HepG2 (cell line): ENCODE results near the gene SYCE3. TPM values are rescaled to one million over a fixed set of nuclear protein-coding genes. Genes with fewer than 3 reads are reported as not detected.

Source experiments
- ARID4A ChIP-seq: sonication (generic); formaldehyde crosslinking; IDR thresholded peaks from 2 replicates; pipeline ENCODE4 v1.5.0; 2020; ENCODE audit warnings: mild to moderate bottlenecking, missing genetic modification reagents, borderline replicate concordance
- ARNT2 ChIP-seq: sonication (generic); formaldehyde crosslinking; IDR thresholded peaks from 2 replicates; pipeline ENCODE4 v1.8.0; 2022; ENCODE audit warnings: mild to moderate bottlenecking, low read depth, missing genetic modification reagents, moderate library complexity
- ELK4 ChIP-seq: sonication (generic); formaldehyde crosslinking; IDR thresholded peaks from 2 replicates; pipeline ENCODE4 v1.9.0; 2021; ENCODE audit warnings: missing genetic modification reagents, borderline replicate concordance
- EZH2 ChIP-seq: conservative IDR thresholded peaks from 2 replicates; pipeline ENCODE4 v1.6.1; 2012; ENCODE audit warnings: mild to moderate bottlenecking, low read depth, low read length, moderate library complexity
- KDM4B ChIP-seq: sonication (generic); formaldehyde crosslinking; IDR thresholded peaks from 2 replicates; pipeline ENCODE4 v1.4.0; 2020; ENCODE audit warnings: missing genetic modification reagents
- MIER3 ChIP-seq: IDR thresholded peaks from 2 replicates; pipeline ENCODE4 v1.6.1; 2016; ENCODE audit warnings: missing compliant biosample characterization, borderline replicate concordance
- MXD3 ChIP-seq: IDR thresholded peaks from 2 replicates; pipeline ENCODE4 v1.6.1; 2016; ENCODE audit warnings: mild to moderate bottlenecking, missing biosample characterization, missing genetic modification reagents
- NAIF1 ChIP-seq: sonication (generic); formaldehyde crosslinking; IDR thresholded peaks from 2 replicates; pipeline ENCODE4 v1.5.0; 2020; ENCODE audit warnings: mild to moderate bottlenecking, missing genetic modification reagents, borderline replicate concordance
- SPEN ChIP-seq: sonication (generic); formaldehyde crosslinking; IDR thresholded peaks from 2 replicates; pipeline ENCODE4 v1.5.1; 2020; ENCODE audit warnings: low read depth, mild to moderate bottlenecking, missing genetic modification reagents
- TEF ChIP-seq: sonication (generic); formaldehyde crosslinking; IDR thresholded peaks from 2 replicates; pipeline ENCODE4 v1.5.0; 2020; ENCODE audit warnings: missing genetic modification reagents
- ZNF142 ChIP-seq: sonication (generic); formaldehyde crosslinking; IDR thresholded peaks from 2 replicates; pipeline ENCODE4 v1.4.0; 2020; ENCODE audit warnings: missing genetic modification reagents
- ZNF253 ChIP-seq: sonication (generic); formaldehyde crosslinking; IDR thresholded peaks from 2 replicates; pipeline ENCODE4 v1.8.0; 2022; ENCODE audit warnings: mild to moderate bottlenecking, missing genetic modification reagents, borderline replicate concordance
- ZNF256 ChIP-seq: sonication (generic); formaldehyde crosslinking; conservative IDR thresholded peaks from 2 replicates; pipeline ENCODE4 v1.4.0; 2020; ENCODE audit warnings: missing genetic modification reagents
- ZNF431 ChIP-seq: sonication (generic); formaldehyde crosslinking; IDR thresholded peaks from 2 replicates; pipeline ENCODE4 v1.9.0; 2022; ENCODE audit warnings: missing genetic modification reagents, low read depth, mild to moderate bottlenecking, borderline replicate concordance
- polyA plus RNA-seq, 8 experiments: library from polyadenylated mRNA; depleted of rRNA in 3 of 8; stranded (reverse) in 7 of 8; unstranded in 1 of 8; fragments of >200 nt; fragmentation: Illumina TruSeq in 4 of 8; extraction: Trizol in 4 of 8; gene quantifications; 2 replicates each; pipeline versions ENCODE4 v1.2.1 to v1.2.3, GENCODE V29; 2011 to 2016; ENCODE audit warnings: low read depth in 4 of 8, missing spikeins in 1 of 8, mixed read lengths in 1 of 8; ENCODE audit not compliant: insufficient read depth in 1 of 8
- total RNA-seq, 5 experiments: library from RNA; depleted of rRNA; stranded (reverse); fragments of >200 nt; fragmentation: Illumina TruSeq; extraction: Trizol; gene quantifications; 2 replicates each; pipeline ENCODE4 v1.2.3, GENCODE V29; 2016; ENCODE audit warnings: low read depth in 1 of 5
- TF ChIP-seq, protein P1 (sequence below): sonication (generic); formaldehyde crosslinking; IDR thresholded peaks from 2 replicates; pipeline ENCODE4 v1.4.0; 2020; ENCODE audit warnings: missing genetic modification reagents

The SYCE3 gene
- total and polyA plus RNA-seq, 2 of the 13 experiments (the other 11 are each of a cell fraction or from before 2014, with no cell fraction given) = not detected

- TF ChIP-seq TEF (CRISPR knock-in tag) (no peak), ARNT2 (peak; percentile 9; the same call in 1 of the 2 replicates), ZNF256 (CRISPR knock-in tag) (no peak), ZNF253 (CRISPR knock-in tag) (no peak), ZNF431 (no peak), SPEN (no peak; the same call in 1 of the 2 replicates), ELK4 (no peak), MXD3 (no peak), ARID4A (CRISPR knock-in tag) (no peak), ZNF142 (CRISPR knock-in tag) (no peak), EZH2 (no peak), NAIF1 (CRISPR knock-in tag) (no peak; the same call in 1 of the 2 replicates), MIER3 (CRISPR knock-in tag) (no peak), KDM4B (no peak)
- TF ChIP-seq, protein P1, sequence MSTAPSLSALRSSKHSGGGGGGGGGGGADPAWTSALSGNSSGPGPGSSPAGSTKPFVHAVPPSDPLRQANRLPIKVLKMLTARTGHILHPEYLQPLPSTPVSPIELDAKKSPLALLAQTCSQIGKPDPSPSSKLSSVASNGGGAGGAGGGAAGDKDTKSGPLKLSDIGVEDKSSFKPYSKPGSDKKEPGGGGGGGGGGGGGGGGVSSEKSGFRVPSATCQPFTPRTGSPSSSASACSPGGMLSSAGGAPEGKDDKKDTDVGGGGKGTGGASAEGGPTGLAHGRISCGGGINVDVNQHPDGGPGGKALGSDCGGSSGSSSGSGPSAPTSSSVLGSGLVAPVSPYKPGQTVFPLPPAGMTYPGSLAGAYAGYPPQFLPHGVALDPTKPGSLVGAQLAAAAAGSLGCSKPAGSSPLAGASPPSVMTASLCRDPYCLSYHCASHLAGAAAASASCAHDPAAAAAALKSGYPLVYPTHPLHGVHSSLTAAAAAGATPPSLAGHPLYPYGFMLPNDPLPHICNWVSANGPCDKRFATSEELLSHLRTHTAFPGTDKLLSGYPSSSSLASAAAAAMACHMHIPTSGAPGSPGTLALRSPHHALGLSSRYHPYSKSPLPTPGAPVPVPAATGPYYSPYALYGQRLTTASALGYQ (CRISPR knock-in tag) = no peak
Measured at GRCh38 chr22:50530580-50530876, 32.2 kb downstream of the SYCE3 start (continued).
